Endothelial cell of umbilical vein (primary cell): ENCODE results near the gene IFNGR1. TPM values are rescaled to one million over a fixed set of nuclear protein-coding genes. Genes with fewer than 3 reads are reported as not detected.

Experiments
- BruUV-seq: library from RNA; stranded (reverse); fragments of 400-500 nt; replicated peaks from 2 replicates; lab custom pipeline; 2021; lab: Mats Ljungman, UMichigan
- CTCF ChIA-PET: fragments of 300-600, 350-600 bp; sonication (Branson Sonifier 250); formaldehyde crosslinking; loops from one replicate; lab custom pipeline; 2021; ENCODE audit warnings: antibody characterized with exemption, inconsistent platforms; lab: Charles Lee
- POLR2A ChIA-PET: fragments of 300-600, 350-600 bp; sonication (Branson Sonifier 250); formaldehyde crosslinking; loops from one replicate; lab custom pipeline; 2021; ENCODE audit warnings: antibody characterized with exemption, inconsistent platforms; lab: Charles Lee
- DNase-seq: peaks from one replicate; pipeline ENCODE4 v3.0.0-alpha.2; 2011; ENCODE audit warnings: low read depth, low spot score
- FAIRE-seq: peaks from 2 replicates; lab custom pipeline; 2011; peaks lifted over from hg19 to GRCh38; lab: Jason Lieb, UNC
- H2AFZ ChIP-seq: 2 replicates; pipeline ENCODE4 v1.6.0; 2012; ENCODE audit warnings: low read depth, low read length, control low read depth, inconsistent platforms
- H3K27ac ChIP-seq: 2 replicates; pipeline ENCODE4 v1.5.1; 2011; ENCODE audit warnings: low read depth, mild to moderate bottlenecking, control low read depth, low read length, moderate library complexity; ENCODE audit not compliant: insufficient read depth
- H3K27me3 ChIP-seq, 2 experiments: 2 replicates each; pipeline versions ENCODE4 v1.6.0 to v1.6.1; 2011; ENCODE audit warnings: low read length in 2 of 2, mixed read lengths in 1 of 2; ENCODE audit not compliant: control insufficient read depth in 2 of 2, insufficient read depth in 2 of 2
- H3K36me3 ChIP-seq, 2 experiments: 2 replicates in 1 of 2; 3 replicates in 1 of 2; pipeline ENCODE4 v1.5.1; 2011; ENCODE audit warnings: low read length in 2 of 2, mild to moderate bottlenecking in 1 of 2, moderate library complexity in 1 of 2; ENCODE audit not compliant: control insufficient read depth in 2 of 2, insufficient read depth in 2 of 2; ENCODE audit errors: extremely low read depth in 1 of 2
- H3K4me1 ChIP-seq: 3 replicates; pipeline ENCODE4 v1.5.1; 2011; ENCODE audit warnings: mild to moderate bottlenecking, low read length; ENCODE audit not compliant: control insufficient read depth, insufficient read depth; ENCODE audit errors: extremely low read depth
- H3K4me2 ChIP-seq: 2 replicates; pipeline ENCODE4 v1.6.1; 2011; ENCODE audit warnings: low read length, control low read depth, mixed read lengths; ENCODE audit not compliant: insufficient read depth
- H3K4me3 ChIP-seq, 3 experiments: fragments of 200-600 bp in 1 of 3; sonication (generic), shearing (Covaris generic) in 1 of 3; replicated peaks in 1 of 3; 2 replicates each; pipeline ENCODE4 v1.5.1; 2011 to 2016; ENCODE audit warnings: control low read depth in 3 of 3, low read length in 3 of 3, mild to moderate bottlenecking in 2 of 3, inconsistent platforms in 1 of 3, low read depth in 1 of 3, moderate library complexity in 1 of 3; ENCODE audit not compliant: insufficient read depth in 1 of 3
- H3K79me2 ChIP-seq: 2 replicates; pipeline ENCODE4 v1.6.0; 2012; ENCODE audit warnings: low read length, inconsistent platforms; ENCODE audit not compliant: control insufficient read depth, insufficient read depth
- H3K9ac ChIP-seq: replicated peaks from 2 replicates; pipeline ENCODE3; 2011; ENCODE audit warnings: low read length, control low read depth; ENCODE audit not compliant: insufficient read depth; ENCODE audit errors: extremely low read depth
- H3K9me1 ChIP-seq: replicated peaks from 3 replicates; pipeline ENCODE4 v1.6.0; 2011; ENCODE audit warnings: mild to moderate bottlenecking, low read length; ENCODE audit not compliant: control insufficient read depth, insufficient read depth; ENCODE audit errors: extremely low read depth
- H3K9me3 ChIP-seq: replicated peaks from 2 replicates; pipeline ENCODE4 v1.5.1; 2012; ENCODE audit warnings: low read length, inconsistent platforms; ENCODE audit not compliant: control insufficient read depth, insufficient read depth
- H4K20me1 ChIP-seq: replicated peaks from 2 replicates; pipeline ENCODE3; 2011; ENCODE audit warnings: mild to moderate bottlenecking, low read length; ENCODE audit not compliant: control insufficient read depth, insufficient read depth; ENCODE audit errors: extremely low read depth
- CTCF ChIP-seq, 2 donors: IDR thresholded peaks; 1 replicate in 1 of 2; 2 replicates in 1 of 2; pipeline ENCODE4 v1.5.1; 2011; ENCODE audit warnings: low read length in 2 of 2, mild to moderate bottlenecking in 2 of 2, moderate library complexity in 2 of 2, control low read depth in 1 of 2, inconsistent platforms in 1 of 2, low read depth in 1 of 2; ENCODE audit not compliant: insufficient read depth in 1 of 2; ENCODE audit errors: extremely low read depth in 1 of 2
- EZH2 ChIP-seq: IDR thresholded peaks from 2 replicates; pipeline ENCODE4 v1.6.1; 2012; ENCODE audit warnings: borderline replicate concordance, low read depth, mild to moderate bottlenecking, moderate library complexity, low read length, inconsistent platforms; ENCODE audit not compliant: severe bottlenecking
- JUN ChIP-seq: IDR thresholded peaks from 2 replicates; pipeline ENCODE4 v1.6.1; 2011; ENCODE audit warnings: borderline replicate concordance, low read depth; ENCODE audit not compliant: insufficient read length, insufficient read depth
- MAX ChIP-seq: IDR thresholded peaks from 2 replicates; pipeline ENCODE4 v1.6.1; 2011; ENCODE audit not compliant: insufficient read depth, insufficient read length
- POLR2A ChIP-seq: IDR thresholded peaks from 2 replicates; pipeline ENCODE4 v1.6.1; 2012; ENCODE audit warnings: low read depth, mild to moderate bottlenecking, control low read depth, low read length
- POLR2AphosphoS5 ChIP-seq: IDR thresholded peaks from 2 replicates; pipeline ENCODE4 v1.6.1; 2012; ENCODE audit warnings: low read depth, mild to moderate bottlenecking, control low read depth, low read length, moderate library complexity; ENCODE audit not compliant: insufficient read depth
- dilution Hi-C: fragments of 300-500 bp; cut with MboI; formaldehyde crosslinking; loops from one replicate; pipeline ENCODE4 v1.15.0; 2019; ENCODE audit warnings: low sequenced_read_pairs; ENCODE audit not compliant: extremely low pct_ligation_motif_present
- intact Hi-C: fragments of 100-400 bp; cut with micrococcal nuclease; formaldehyde crosslinking; loops from one replicate; pipeline ENCODE4 v1.10.0; 2022
- polyA plus RNA-seq, 4 experiments: library from polyadenylated mRNA; depleted of rRNA in 3 of 4; stranded (reverse) in 3 of 4; unstranded in 1 of 4; fragments of >200 nt; gene quantifications; 2 replicates each; pipeline versions ENCODE4 v1.2.1 to v1.2.3, GENCODE V29; 2011 to 2012; ENCODE audit warnings: missing spikeins in 1 of 4
- total RNA-seq: library from RNA; stranded (reverse); gene quantifications from 2 replicates; pipeline ENCODE4 v1.2.3, GENCODE V29; 2021

IFNGR1 gene
- total and polyA plus RNA-seq, 2 donors (not counting 3 experiments of a cell fraction or from before 2014, with no cell fraction given) = 19.1 to 31.2 TPM

- TF ChIP-seq EZH2 = no peak
- no peak for TF ChIP-seq POLR2AphosphoS5
- no peak for TF ChIP-seq JUN
- TF ChIP-seq MAX = no peak
- no peak for TF ChIP-seq CTCF (IDR thresholded peaks at IDR 0.05; ENCODE audit: extremely low read depth in 1 of 2, insufficient read depth in 1 of 2, low read depth in 1 of 2, low read length in 2 of 2)
- TF ChIP-seq POLR2A = no peak
- Histone ChIP-seq H3K4me2 (no peak overlapping the region), H3K27me3 (peaks cover 9 to 16% of the 10 kb centered on the region in 2 experiments), H2AFZ (no peak overlapping the region), H3K9me1 (no peaks in the 10 kb centered on the region), H3K9ac (no peak overlapping the region), H4K20me1 (no peaks in the 10 kb centered on the region), H3K36me3 (no peaks in the 10 kb centered on the region), H3K4me3 (no peak overlapping the region), H3K9me3 (no peaks in the 10 kb centered on the region), H3K27ac (no peak overlapping the region), H3K79me2 (no peaks in the 10 kb centered on the region), H3K4me1 (peaks cover 2% of the 10 kb centered on the region)
- ChIA-PET POLR2A (no interaction called here), CTCF (no interaction called here)
- intact Hi-C loops = no loop called here
- BruUV-seq = no TSS peak
- DNase-seq (no peak), FAIRE-seq (no peak)
- dilution Hi-C loops = no loop called here
Measured at GRCh38 chr6:137264311-137265075, 45.3 kb upstream of the IFNGR1 start.
